Measurements from ENCODE around the gene ATG101.

ATG101 gene

GRCh38 chr12:52054833-52055730, 14.7 kb upstream of the ATG101 start:
- TF ChIP-seq SIN3A (IDR thresholded peaks at IDR 0.05; ENCODE audit: borderline replicate concordance, insufficient read depth, low read length) = no peak
- no peak for TF ChIP-seq FOXP2 (optimal IDR thresholded peaks at IDR 0.05; ENCODE audit: borderline replicate concordance, extremely low read depth, extremely low read length, insufficient read depth)
- TF ChIP-seq POLR2AphosphoS5 (IDR thresholded peaks at IDR 0.05; ENCODE audit: low read depth, low read length) = no peak
- TF ChIP-seq TAF1 (IDR thresholded peaks at IDR 0.05; ENCODE audit: borderline replicate concordance, insufficient read depth, low read length) = no peak
- TF ChIP-seq REST (IDR thresholded peaks at IDR 0.05; ENCODE audit: insufficient read depth in 1 of 2, low read depth in 2 of 2, low read length in 2 of 2) = no peak

DNA sequence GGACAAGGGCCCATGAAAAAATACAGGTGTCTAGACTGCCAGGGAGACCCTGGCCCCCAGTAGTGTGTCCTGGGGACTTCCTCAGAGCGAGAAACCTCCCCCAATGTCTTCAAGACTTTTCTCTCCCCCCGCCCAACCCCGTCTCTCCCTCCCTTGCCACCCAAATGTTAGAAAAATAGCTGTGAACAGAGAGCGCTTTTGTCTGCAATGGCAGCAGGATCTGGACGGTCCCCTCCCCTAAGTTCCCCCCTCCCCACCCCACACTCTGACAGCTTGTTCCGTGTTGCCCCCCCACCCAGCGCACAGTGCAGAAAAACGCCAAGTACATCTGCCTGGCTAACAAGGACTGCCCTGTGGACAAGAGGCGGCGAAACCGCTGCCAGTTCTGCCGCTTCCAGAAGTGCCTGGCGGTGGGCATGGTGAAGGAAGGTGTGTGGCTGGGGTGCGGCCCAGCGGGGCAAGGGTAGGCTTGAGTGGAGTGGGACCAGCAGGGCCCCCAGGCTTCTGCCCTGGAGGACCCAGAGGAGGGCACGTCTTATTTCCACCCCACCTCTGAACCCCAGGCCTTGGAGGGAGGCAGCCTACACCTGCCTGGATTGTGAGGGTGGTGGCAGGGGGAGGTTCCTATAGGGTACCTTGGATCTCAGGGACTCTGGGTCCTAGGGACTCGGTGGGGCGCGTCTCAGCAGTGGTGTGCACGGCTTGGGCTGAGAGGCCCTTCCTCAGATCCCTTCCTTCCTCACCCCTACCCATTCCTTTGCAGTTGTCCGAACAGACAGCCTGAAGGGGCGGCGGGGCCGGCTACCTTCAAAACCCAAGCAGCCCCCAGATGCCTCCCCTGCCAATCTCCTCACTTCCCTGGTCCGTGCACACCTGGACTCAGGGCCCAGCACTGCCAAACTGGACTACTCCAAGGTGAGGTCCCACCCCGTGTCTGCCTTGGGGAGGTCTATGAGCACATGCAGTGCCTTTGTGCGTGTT, 13.8 kb upstream of the ATG101 start:
- TF ChIP-seq FOXP2 (optimal IDR thresholded peaks at IDR 0.05; ENCODE audit: borderline replicate concordance, extremely low read depth, extremely low read length, insufficient read depth) (no peak), SIN3A (IDR thresholded peaks at IDR 0.05; ENCODE audit: borderline replicate concordance, insufficient read depth, low read length) (no peak), POLR2AphosphoS5 (IDR thresholded peaks at IDR 0.05; ENCODE audit: low read depth, low read length) (no peak)

DNA sequence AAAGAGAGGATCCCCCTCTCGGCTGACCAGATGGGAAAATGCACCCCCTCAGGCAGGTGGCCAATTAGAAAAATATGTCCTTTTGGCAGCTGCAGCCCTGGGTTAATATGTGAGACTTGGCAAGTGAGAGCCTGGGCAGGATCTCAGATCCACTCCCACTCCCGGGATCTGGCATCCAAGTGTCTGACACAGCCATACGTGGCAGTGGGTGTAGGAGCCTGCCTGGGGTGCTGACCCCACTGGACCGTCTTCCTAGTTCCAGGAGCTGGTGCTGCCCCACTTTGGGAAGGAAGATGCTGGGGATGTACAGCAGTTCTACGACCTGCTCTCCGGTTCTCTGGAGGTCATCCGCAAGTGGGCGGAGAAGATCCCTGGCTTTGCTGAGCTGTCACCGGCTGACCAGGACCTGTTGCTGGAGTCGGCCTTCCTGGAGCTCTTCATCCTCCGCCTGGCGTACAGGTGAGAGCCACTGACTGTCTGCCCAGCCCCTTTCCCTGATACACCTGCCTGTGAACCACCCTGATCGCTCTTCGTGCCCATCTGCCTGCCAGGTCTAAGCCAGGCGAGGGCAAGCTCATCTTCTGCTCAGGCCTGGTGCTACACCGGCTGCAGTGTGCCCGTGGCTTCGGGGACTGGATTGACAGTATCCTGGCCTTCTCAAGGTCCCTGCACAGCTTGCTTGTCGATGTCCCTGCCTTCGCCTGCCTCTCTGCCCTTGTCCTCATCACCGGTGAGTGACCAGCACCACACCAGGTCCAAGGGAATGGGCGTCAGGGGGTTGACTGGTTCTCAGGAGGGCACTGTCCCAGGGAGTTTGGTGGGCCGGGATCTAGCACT, 12.8 kb upstream of the ATG101 start:
- TF ChIP-seq POLR2AphosphoS5 (IDR thresholded peaks at IDR 0.05; ENCODE audit: low read depth, low read length) (no peak), SIN3A (IDR thresholded peaks at IDR 0.05; ENCODE audit: borderline replicate concordance, insufficient read depth, low read length) (no peak), REST (IDR thresholded peaks at IDR 0.05; ENCODE audit: insufficient read depth in 1 of 2, low read depth in 2 of 2, low read length in 2 of 2) (no peak), TAF1 (IDR thresholded peaks at IDR 0.05; ENCODE audit: borderline replicate concordance, insufficient read depth, low read length) (no peak), FOXP2 (optimal IDR thresholded peaks at IDR 0.05; ENCODE audit: borderline replicate concordance, extremely low read depth, extremely low read length, insufficient read depth) (no peak)

DNA sequence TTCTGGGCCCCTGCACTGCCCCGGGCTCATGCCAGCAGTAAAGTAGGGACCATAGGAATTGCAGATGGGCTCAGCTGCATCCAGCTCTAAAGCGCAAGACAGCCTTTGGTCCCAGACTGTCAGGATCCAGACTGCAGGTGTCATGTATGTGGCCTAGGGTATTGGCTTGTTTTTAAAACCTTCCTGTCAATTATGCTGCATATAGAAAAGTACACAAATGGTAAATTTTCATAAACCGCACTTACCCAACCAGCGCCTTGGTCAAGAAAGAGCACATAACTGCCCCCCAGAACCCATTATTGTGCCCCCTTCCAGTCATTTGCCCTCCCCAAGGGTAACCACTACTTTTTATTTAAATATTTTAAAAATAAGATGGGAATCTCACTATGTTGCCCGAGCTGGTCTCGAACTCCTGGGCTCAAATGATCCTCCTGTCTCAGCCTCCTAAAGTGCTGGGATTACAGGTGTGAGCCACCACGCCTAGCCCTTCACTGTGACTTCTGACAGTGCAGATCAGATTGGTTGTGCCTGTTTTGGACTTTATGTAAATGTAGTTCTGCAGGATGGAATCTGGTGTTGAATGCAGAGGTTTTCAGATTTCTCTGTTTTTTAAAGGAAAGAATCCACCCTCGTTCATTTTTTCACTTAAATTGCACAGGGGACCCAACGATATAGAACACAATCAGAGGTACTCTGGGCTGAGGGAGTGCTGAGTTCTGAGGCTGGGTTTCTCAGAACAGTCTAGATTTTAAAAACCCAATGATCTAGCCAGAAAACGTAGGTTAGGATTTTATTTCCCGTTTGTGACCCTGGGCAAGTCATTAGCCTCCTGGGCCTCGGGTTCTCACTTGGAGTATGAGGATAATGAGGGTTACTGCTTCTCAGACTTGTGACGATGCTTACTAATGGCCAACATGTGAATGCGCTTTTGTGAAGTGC, 11.9 kb upstream of the ATG101 start:
- TF ChIP-seq TAF1 (IDR thresholded peaks at IDR 0.05; ENCODE audit: borderline replicate concordance, insufficient read depth, low read length) (no peak), SIN3A (IDR thresholded peaks at IDR 0.05; ENCODE audit: borderline replicate concordance, insufficient read depth, low read length) (no peak), FOXP2 (optimal IDR thresholded peaks at IDR 0.05; ENCODE audit: borderline replicate concordance, extremely low read depth, extremely low read length, insufficient read depth) (no peak), POLR2AphosphoS5 (IDR thresholded peaks at IDR 0.05; ENCODE audit: low read depth, low read length) (no peak), REST (IDR thresholded peaks at IDR 0.05; ENCODE audit: insufficient read depth in 1 of 2, low read depth in 2 of 2, low read length in 2 of 2) (no peak)
